Activated T-cell treated with anti-CD3 and anti-CD28 coated beads, Interleukin-2, amount 50 U/mL, for 1 hour (primary cell): Measurements from ENCODE around the gene AEBP1.

Experiments used
- DNase-seq: peaks from one replicate; pipeline ENCODE4 v3.0.0-alpha.2; 2020

AEBP1 gene

GRCh38 chr7:44106311-44107065 is 2.3 kb downstream of the AEBP1 start:
- no peak for DNase-seq

- DNase-seq: no peak
Measured at GRCh38 chr7:44107116-44107960, 3.2 kb downstream of the AEBP1 start.

DNA sequence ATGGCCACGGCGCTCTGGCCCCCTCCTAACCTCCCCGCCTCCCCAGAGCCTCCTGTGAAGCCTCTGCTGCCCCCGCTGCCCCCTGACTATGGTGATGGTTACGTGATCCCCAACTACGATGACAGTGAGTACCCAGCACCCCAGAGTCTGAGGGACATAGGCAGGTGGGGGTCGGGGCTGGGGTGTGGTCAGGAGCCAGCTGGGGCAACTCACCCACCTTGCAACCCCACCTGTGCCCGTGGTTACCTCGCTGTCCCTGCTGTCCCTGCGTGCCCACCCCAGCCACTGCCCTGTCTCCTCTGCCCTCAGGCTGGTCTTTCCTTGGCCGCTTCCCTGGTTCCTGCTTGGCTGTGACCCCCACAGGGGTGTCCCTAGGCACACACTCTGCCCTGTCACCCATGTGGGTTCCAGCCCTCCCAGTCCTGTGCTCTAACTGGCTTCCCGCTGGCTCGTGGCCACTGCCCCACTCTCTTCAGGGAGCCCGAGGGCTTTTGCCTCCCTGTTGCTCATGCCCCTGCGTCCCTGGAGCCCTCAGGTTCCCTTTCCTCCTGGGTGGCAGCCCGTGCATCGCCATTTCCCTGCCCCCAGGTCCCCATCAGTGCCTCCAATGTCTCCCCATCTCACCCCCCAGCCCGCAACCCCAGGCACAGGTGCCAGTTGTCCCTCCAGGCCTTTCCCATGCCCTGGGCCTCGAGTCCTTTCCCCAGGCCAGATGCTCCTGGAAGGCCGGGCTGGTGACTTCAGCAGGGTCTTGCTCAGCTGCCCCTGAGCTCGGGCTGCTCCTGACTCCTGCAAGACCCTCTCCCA is 4.0 kb downstream of the AEBP1 start:
- DNase-seq: no peak

- DNase-seq: no peak
Measured at GRCh38 chr7:44108768-44109750, 4.9 kb downstream of the AEBP1 start.

DNA sequence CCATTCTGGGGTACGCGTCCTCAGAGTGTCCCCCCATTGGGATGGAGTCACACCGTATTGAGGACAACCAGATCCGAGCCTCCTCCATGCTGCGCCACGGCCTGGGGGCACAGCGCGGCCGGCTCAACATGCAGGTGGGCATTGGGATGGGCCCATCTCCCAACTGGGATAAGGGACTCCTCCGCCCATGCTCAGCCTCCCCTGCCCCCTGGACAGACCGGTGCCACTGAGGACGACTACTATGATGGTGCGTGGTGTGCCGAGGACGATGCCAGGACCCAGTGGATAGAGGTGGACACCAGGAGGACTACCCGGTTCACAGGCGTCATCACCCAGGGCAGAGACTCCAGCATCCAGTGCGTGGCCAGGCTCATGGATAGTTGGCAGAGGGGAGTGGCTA is 5.8 kb downstream of the AEBP1 start:
- no peak for DNase-seq

- no peak for DNase-seq
Measured at GRCh38 chr7:44110719-44111635, 6.8 kb downstream of the AEBP1 start.

GRCh38 chr7:44111761-44112160 is 7.6 kb downstream of the AEBP1 start:
- DNase-seq: no peak

- DNase-seq: no peak
Measured at GRCh38 chr7:44112231-44112996, 8.3 kb downstream of the AEBP1 start.

DNA sequence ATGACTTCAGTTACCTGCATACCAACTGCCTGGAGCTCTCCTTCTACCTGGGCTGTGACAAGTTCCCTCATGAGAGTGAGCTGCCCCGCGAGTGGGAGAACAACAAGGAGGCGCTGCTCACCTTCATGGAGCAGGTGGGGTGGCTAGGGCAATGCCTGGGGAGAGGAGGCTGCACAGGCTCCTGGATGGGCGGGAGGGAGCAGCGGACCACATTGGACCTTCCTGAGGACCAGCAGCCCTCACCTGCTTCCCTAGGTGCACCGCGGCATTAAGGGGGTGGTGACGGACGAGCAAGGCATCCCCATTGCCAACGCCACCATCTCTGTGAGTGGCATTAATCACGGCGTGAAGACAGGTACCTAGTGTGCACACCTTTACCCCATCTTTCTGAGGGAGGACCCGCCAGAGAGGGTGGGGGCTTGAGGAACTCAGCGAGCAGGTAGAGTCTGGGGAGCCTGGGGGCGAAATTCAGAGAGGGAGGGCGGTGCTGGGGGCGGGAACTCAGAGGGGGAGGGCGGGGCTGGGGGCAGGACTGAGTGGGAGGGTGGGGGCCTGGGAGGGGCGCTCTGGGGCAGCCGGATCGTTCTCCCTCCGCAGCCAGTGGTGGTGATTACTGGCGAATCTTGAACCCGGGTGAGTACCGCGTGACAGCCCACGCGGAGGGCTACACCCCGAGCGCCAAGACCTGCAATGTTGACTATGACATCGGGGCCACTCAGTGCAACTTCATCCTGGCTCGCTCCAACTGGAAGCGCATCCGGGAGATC is 9.0 kb downstream of the AEBP1 start:
- DNase-seq: no peak

DNA sequence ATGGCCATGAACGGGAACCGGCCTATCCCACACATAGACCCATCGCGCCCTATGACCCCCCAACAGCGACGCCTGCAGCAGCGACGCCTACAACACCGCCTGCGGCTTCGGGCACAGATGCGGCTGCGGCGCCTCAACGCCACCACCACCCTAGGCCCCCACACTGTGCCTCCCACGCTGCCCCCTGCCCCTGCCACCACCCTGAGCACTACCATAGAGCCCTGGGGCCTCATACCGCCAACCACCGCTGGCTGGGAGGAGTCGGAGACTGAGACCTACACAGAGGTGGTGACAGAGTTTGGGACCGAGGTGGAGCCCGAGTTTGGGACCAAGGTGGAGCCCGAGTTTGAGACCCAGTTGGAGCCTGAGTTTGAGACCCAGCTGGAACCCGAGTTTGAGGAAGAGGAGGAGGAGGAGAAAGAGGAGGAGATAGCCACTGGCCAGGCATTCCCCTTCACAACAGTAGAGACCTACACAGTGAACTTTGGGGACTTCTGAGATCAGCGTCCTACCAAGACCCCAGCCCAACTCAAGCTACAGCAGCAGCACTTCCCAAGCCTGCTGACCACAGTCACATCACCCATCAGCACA is 9.7 kb downstream of the AEBP1 start:
- no peak for DNase-seq

DNA sequence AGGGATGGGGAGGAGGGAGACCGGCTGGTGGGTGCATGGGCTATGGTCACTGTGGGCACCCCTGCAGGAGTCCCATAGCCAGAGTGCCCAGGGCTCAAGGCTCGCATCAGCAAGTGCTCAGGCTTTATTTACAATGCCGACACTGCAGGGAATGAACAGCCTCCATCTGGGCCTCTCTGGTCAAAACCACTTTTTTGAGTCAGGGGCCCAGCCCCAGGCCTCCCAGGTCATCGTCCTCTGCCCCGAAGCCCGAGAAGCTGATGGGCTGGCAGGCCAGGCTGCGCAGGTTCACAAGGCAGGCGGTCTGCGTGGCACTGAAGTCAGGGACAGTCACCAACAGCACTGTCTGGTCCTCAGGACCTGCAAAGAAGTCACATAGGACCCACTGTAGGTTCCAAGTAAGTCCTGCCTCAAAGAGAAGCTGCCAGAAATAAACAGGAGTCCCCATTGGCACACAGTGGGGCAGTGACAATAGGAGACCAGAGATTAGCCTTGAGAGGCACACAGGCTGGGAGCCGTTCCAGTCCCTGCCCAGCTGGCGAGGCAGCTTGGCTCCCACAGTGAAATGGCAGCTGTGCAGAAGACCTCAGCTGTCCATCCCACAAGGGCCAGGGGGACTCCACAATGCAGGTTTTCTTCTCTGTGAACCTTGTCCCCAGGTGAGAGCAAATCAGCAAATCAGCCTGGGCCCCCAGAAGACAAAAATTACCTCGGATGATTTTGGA is 10.6 kb downstream of the AEBP1 start:
- no peak for DNase-seq

DNA sequence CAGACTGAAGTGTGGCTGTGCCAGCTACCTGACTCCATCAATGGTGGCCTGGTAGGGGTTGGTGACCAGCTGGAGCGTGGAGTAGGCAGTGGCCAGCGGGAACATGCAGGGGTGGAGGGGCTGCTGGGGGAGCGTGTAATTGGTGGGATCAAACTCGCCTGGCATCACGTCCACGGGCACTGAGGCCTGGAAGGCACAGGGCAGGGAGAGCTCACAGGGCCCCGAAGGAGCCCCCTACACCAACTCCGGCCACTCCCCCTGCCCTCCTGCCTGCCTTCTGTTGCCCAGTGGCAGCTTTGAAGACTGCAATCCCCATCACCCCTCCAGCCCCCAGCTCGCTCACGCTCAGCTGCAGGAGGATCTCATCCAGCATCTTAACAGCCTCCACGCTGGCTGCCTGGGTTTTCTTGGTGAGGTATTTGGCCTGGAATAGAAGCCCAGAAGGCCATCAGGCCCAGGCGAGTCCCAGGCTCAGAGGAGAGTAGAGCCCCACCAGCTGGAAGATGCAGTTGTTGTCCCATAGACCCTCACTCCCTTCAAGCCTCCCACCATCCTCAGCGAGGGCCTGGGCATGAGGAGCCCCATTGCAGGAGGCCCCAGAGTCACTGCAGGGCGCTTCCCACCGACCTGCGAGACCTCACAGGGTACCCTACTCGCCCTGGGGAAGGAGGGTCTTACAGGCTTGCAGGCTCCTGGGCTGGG is 12.1 kb downstream of the AEBP1 start:
- DNase-seq: no peak

DNA sequence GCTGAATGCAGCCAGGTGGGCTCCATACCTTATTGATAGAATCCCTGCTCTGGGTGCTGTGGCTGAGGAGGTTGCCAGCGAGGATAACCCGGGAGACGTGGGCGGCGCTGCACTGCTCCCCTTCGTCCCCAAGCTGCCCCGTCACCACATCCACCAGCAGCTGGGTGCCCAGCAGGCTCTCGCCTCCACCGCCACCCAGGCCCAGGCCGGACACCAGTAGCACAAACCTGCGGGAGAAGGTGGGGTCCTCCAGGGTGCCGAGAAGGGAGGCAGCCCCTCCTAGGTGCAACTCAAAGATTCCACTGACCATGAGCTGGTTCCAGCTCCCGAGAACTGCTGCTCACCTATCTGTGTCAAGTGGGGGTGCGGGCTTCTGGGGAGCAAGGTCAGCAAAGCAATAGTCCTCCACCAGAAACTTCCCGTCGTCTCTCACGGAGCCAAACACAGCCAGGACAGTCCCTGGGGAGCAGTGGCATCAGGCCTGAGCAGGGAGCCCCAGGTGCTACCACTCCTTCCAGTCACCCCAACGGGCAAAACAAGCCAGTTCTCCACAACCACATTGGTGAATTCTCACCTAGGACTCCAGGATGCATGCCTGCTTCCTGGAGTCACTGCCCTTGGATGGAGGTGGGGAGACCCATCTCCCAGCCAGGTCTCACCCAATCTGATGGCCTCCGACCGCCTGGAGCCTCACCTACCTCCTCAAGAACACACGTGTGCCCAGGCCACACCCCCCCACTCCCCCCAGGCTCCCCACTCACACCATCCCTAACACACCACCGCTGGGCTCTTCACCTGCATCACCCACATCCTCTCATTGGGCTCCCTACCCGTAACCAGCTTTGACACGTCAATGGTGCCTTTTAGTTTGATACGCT is 12.9 kb downstream of the AEBP1 start:
- no peak for DNase-seq

DNA sequence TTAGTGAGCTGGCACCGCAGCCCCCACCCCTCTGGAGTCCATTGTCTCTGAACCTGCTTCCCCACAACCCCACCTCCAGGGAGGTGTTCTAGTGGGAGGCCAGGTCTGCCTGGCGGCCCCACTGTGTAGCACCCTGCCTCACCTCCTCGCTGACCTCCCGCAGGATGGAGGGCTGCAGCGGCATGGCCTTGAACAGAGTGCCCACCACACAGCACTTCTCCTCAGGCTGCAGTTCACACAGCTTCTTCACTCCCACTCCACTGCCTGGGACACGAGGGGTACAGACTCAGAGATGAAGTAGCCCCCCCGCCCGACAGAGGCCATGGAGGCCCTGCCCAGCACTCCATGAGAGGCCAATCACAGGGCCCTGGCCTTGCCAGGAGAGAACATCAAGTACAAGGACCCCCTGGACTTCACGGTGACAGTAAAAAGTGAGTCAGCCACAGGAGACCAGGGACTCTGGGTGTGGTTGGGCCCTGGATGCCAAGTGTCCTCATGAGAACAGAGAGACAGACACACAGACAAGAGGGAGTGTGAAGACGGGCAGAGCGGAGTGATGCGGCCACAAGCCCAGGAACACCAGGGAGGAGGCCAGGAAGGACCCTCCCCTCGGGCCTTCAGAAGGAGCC is 13.8 kb downstream of the AEBP1 start:
- DNase-seq: no peak

DNA sequence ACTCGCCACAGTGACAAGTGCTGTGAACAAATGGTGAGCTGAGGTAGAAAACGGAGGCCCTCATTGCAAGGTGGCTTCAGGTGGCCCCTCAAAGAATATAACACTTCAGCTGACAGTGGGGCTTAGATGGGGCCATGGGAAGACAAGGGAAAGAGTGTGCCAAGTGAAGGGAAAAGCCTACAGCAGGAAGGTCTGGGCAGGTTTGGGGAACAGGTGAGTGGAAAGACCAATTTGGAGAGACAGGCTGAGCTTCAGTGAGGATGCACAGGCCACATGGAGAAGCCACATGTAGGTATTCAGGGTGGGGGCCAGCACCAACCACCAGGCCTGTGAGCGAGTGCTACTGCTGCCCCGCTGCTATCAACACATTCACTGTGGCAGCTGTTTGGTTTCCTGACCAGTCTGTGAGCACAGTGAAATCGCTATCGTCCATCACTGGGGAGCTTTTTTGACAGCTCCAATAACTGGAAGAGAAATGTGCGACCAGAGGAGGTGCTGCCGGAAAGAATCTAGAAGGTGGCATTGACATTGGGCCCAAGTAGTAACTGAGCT is 15.8 kb downstream of the AEBP1 start:
- no peak for DNase-seq

DNA sequence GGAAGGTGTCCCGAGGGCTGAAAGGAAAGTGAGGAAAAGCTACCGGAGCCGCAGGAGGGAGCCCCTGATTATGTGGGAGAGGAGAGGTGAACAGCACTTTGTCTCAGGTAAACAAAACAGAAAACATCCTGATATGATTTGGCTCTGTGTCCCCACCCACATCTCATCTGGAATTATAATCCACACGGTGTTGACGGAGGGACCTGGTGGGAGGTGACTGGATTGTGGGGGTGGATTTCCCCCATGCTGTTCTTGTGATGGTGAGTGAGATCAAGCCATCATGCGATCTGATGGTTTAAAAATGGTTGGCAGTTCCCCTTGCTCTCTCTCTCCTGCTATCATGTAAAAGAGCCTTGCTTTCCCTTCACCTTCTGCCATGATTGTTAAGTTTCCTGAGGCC is 16.2 kb downstream of the AEBP1 start:
- no peak for DNase-seq
